GM19452 (cell line): ENCODE results near the gene AGBL1.

Experiments used
- ATAC-seq: cut with Tn5 transposase; IDR thresholded peaks from one replicate; pipeline ENCODE4 v1.9.1; 2021; ENCODE audit not compliant: unreplicated experiment

The AGBL1 gene

GRCh38 chr15:86312486-86312885 lies 232.8 kb downstream of the AGBL1 start:
- no peak for ATAC-seq

GRCh38 chr15:86316216-86316615 lies 236.5 kb downstream of the AGBL1 start:
- no peak for ATAC-seq

- no peak for ATAC-seq
These were observed 237.2 kb downstream of the AGBL1 start for GRCh38 chr15:86316726-86317383.

- no peak for ATAC-seq
These were observed 237.7 kb downstream of the AGBL1 start for GRCh38 chr15:86317384-86317740.

GRCh38 chr15:86322629-86323028 lies 243.0 kb downstream of the AGBL1 start:
- ATAC-seq, result no peak

- no peak for ATAC-seq
These were observed 247.7 kb downstream of the AGBL1 start for GRCh38 chr15:86327230-86327865.

- ATAC-seq, result no peak
These were observed 249.0 kb downstream of the AGBL1 start for GRCh38 chr15:86328658-86329057.

GRCh38 chr15:86329311-86330013 lies 249.8 kb downstream of the AGBL1 start:
- ATAC-seq, result no peak

- ATAC-seq, result no peak
These were observed 254.1 kb downstream of the AGBL1 start for GRCh38 chr15:86333819-86334218.

- no peak for ATAC-seq
These were observed 256.5 kb downstream of the AGBL1 start for GRCh38 chr15:86336051-86336788.

- no peak for ATAC-seq
These were observed 257.4 kb downstream of the AGBL1 start for GRCh38 chr15:86337071-86337470.

- no peak for ATAC-seq
These were observed 267.6 kb downstream of the AGBL1 start for GRCh38 chr15:86347245-86347644.

- no peak for ATAC-seq
These were observed 269.9 kb downstream of the AGBL1 start for GRCh38 chr15:86349565-86349964.

GRCh38 chr15:86353213-86353612 lies 273.5 kb downstream of the AGBL1 start:
- ATAC-seq, result no peak

- ATAC-seq, result no peak
These were observed 275.7 kb downstream of the AGBL1 start for GRCh38 chr15:86355361-86355760.

GRCh38 chr15:86355801-86356200 lies 276.1 kb downstream of the AGBL1 start:
- ATAC-seq, result no peak

GRCh38 chr15:86362555-86362954 lies 282.9 kb downstream of the AGBL1 start:
- no peak for ATAC-seq

GRCh38 chr15:86373147-86373546 lies 293.5 kb downstream of the AGBL1 start:
- no peak for ATAC-seq

GRCh38 chr15:86375733-86376280 lies 296.1 kb downstream of the AGBL1 start:
- no peak for ATAC-seq

GRCh38 chr15:86377914-86378313 lies 298.2 kb downstream of the AGBL1 start:
- no peak for ATAC-seq

GRCh38 chr15:86382341-86382740 lies 302.7 kb downstream of the AGBL1 start:
- no peak for ATAC-seq
